Activated T-cell treated with anti-CD3 and anti-CD28 coated beads for 48 hours (primary cell): ENCODE data around the gene CDYL.

ENCODE experiments used
- DNase-seq: peaks from one replicate; pipeline ENCODE4 v3.0.0-alpha.2; 2020; ENCODE audit warnings: low read depth

CDYL gene

DNA sequence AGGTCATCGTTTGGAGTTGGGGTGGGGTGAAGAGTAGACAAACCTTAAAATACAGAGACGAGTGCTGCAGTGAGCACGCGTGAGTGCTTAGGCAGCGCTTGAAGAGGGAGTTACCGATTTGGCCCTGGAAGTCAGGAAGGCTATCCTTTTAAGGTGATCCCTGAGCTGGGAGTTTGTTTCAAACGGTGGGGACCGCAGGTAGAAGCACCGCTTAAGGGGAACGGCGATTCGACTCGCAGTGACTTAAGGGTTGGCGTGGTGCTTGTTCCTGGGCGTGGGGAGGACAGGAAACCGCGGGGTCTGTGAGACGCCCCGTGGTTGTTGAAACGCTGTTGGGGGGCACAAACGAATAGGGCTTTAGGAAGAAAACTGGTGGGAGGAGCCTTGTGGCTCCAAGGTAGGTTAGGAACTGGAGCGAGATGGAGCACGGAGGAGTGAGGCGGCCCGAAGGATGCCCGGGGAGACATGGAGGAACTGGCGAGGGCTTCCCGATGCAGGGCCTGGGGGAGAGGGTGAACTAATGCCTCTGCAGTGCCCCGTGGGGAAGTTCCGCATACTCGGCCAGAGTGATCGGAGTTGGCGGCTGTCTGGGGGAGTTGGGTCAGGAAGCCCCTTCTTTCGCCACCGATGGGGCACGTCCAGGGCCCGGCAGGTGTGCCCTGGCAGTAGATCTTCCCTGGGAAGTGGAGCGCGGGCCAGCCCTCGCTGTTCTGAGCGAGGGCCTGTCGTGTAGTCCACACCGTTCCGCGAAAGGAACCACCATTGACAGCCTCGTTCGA lies 1.3 kb upstream of the CDYL start:
- DNase-seq, result no peak

DNA sequence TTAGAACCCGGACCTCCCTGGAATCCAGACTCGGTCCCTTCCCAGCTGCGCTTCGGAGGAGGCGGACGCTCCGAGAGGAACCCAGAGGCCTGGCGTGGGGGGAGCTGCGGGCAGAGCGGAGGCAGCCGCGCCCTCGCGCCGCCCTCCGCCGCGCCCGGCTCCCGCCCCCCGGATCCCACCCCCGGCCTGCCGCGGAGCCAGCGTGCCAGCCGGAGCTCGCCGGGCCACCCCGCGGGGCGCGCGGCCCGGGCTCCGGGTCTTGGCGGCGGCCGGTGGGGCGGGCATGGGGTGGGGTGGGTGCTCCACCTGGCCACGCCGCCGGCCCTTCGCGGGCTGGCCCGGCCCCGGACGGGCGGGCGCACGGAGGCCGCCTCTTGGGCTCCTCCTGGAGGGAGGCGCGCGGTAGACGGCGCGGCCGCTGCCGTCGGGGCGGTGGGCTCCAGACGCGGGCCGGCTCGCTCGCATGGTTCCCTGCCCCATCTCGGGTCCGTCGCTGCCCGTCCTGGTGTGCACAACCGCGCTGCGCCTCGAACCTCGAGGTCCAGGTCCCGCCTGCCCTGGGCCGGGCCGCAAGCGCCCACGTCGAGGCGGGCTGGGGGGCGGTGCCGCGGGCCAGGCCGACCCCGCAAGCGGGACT lies 592 bp upstream of the CDYL start:
- DNase-seq, result peak; percentile 64

DNA sequence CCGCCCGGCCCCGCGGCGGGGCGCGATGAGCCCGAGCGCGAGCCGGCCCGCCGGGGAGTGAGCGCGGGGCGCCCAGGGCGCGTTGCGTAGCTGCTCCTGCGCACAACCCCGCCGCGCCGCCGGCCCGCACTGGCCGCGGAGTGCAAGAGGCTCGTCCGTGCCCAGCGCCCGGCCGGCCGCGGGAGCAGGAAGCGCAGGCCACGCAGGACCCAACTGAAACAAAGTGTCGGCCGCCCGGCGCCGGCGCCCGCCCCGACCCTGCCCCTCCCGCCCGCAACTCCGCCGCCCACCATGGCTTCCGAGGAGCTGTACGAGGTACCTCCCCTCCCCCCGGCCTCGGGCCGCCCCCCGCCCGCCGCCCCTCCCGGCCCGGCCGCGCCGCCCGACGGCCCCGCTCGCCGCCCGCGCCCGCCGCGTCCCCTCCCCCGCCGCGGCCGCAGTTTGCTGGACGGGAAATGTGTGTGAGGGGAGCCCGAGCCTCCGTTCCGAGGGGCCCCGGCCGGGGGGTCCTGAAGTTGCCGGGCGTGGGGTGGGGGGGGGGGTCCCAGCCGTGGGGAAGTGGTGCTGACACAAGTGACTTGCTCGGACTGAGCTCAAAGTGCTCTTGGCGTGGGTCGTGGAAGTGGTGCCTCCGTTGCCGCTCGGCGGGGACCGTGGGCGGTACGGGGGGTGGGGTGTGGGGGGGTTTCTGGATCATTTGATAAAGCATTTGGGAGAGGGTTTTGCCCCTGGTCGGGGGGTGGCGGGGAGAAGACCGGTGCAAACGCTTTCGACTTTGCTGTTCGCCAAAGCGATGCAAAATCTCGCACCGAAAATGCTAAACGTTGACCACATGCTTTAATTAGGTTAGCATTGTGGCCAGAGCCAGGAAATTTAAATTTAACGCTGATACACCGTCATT lies 539 bp downstream of the CDYL start:
- DNase-seq, result peak; percentile 19

GRCh38 chr6:4777394-4777935 lies 1.3 kb downstream of the CDYL start:
- no peak for DNase-seq

DNA sequence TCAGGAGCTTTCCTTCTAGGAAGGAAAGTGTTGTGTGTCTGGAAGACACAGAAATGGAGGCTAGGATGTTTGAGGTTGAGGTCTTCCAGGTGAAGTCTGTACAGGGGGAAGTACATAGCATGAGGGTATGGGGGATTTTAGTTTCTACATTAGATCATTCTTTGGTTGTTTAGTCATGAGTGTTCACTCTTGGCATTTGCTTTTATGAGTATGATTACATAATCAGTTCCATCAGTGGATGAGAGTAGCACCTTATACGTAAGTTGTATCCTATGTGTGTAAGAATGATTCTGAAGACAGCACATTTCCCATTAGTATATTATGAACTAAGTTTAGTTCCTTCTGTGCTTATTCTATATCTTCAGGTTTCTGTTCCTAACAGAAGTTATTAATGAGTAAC lies 1.9 kb downstream of the CDYL start:
- no peak for DNase-seq

GRCh38 chr6:4780360-4780812 lies 4.2 kb downstream of the CDYL start:
- no peak for DNase-seq

DNA sequence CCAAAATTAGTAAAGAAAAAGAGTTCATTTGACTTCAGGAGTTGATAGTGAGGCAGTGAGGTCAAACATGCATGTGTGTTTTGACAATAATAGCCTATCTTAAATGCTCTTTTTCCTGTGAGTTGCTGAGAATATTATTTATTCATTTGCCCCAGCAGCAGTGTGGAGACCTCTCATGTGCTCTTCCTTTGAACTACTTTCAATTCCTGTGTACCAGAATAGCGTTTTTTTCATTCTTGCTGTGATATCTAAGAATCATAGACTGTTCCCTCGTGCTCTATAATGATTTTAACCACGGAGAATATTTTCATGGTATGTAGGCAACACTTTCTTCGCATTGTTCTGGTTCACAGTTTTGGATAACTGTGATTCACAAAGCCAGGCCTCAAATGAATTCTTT lies 5.2 kb downstream of the CDYL start:
- DNase-seq, result no peak

DNA sequence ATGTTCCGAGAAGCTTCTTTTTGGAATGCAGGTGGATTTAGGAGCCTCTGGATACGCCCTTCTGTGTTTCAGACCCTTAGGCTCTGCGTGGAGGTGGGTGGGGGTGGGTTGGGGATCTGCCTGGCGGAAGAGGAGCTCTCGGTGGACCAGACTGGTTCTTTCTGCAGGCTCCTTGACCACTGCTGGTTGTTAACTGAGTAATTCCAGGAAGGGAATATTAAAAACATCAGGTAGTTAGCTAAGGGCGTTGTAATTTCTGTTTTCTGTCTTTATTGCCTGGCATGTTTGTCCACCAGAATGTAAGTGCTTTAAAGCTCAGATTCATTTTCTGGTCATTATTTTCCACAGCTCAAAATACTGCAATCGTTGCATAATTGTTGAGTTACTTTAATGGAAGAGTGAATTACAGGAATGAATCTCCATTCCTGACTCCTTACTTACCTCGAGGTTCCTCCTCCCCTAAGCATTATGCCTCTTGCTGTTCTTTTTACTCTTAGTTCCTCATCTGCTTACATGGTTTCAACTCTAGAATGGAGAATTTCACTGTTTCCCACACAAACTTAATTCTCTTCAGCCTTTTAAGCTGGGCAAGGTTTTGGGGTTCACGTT lies 5.9 kb downstream of the CDYL start:
- DNase-seq, result no peak

- DNase-seq, result no peak
These were observed 10.8 kb downstream of the CDYL start for GRCh38 chr6:4786996-4787395.

- no peak for DNase-seq
These were observed 12.3 kb downstream of the CDYL start for GRCh38 chr6:4788482-4788881.

- DNase-seq, result no peak
These were observed 12.9 kb downstream of the CDYL start for GRCh38 chr6:4788953-4789584.

GRCh38 chr6:4790158-4790899 lies 14.1 kb downstream of the CDYL start:
- DNase-seq, result no peak

DNA sequence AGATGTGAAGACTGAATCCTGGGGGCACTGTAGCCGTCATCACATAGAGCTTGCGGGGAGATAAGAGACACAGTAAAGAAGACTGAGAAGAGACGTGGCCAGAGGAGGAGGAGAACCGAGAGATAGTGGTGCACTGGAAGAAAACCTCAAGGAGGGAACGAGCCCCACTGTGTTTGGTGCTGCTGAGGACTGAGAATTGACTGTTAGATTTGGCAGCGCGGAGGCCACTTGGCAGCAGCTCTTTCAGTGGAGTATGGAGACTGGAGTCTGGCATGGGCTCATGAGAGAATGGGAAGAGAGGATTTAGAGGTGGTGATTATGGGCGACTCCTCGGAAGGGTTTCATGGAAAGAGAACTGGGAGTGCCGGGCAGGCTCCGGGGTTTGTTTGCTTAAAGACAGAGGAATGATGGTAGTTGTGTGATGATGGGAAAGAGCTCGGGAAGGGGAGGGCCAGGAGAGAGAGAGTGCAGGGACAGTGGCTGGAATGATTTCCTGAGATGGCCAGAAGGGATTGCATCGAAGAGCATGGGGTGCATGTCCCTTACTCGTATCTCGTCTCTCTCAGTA lies 18.0 kb downstream of the CDYL start:
- no peak for DNase-seq

GRCh38 chr6:4797587-4797986 lies 21.4 kb downstream of the CDYL start:
- DNase-seq, result no peak

DNA sequence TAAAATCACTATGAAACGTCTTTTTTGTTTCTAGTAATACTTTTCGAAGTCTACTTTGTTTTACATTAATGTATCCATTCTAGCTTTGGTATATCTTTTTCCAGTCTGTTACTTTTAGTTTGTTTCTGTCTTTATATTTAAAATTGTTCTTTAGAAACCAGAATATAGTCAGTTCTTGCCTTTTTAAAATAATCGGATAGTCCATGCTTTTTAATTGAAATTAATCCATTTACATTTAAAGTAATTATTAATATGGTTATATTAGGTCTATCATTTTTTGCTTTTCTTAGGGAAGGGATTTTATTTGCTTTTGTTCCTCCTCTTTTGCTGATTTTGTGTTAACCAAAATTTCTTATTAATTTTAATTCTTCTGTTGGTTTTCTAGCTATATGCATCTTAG lies 23.7 kb downstream of the CDYL start:
- no peak for DNase-seq

- DNase-seq, result no peak
These were observed 24.5 kb downstream of the CDYL start for GRCh38 chr6:4800662-4801061.

DNA sequence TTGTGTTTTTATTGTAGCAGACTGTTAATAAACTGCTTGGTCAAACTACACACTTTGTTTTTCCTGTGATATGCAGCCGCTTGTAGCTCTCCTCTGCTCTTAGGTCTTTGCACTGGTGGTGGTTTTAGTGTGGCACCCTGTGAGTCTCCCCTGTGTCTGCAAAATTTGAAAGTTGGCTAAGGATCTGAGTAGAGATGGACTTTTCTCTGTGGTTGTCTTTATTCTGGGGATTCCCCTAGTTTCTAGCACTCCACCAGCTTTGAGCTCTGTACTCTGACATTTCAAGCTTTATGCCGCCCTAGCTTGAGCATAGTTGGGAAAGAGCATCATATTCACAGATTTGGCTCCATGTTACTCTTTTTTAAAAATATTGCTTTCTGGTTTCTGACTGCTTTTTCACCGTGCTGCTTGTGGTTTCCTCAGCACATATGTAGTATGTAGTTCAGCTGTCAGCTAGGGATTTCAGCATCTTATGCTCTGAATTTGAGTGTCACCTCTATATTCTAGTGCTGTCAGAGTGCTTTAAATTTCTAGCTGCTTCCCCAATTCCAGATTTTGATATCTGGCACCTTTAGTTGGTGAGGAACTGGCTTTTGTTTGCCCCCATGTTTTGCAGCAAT lies 25.4 kb downstream of the CDYL start:
- DNase-seq, result no peak

GRCh38 chr6:4802312-4802935 lies 26.2 kb downstream of the CDYL start:
- DNase-seq, result no peak

- DNase-seq, result no peak
These were observed 27.1 kb downstream of the CDYL start for GRCh38 chr6:4803343-4803744.

- DNase-seq, result no peak
These were observed 27.9 kb downstream of the CDYL start for GRCh38 chr6:4804095-4804494.
